ENCODE measurements around the gene ADAD2.
"Not testable (repeated sequence)": the region's sequence is repeated elsewhere in the genome, so short reads cannot be mapped to it uniquely, and the experiment has no call there.

Gene ADAD2

DNA sequence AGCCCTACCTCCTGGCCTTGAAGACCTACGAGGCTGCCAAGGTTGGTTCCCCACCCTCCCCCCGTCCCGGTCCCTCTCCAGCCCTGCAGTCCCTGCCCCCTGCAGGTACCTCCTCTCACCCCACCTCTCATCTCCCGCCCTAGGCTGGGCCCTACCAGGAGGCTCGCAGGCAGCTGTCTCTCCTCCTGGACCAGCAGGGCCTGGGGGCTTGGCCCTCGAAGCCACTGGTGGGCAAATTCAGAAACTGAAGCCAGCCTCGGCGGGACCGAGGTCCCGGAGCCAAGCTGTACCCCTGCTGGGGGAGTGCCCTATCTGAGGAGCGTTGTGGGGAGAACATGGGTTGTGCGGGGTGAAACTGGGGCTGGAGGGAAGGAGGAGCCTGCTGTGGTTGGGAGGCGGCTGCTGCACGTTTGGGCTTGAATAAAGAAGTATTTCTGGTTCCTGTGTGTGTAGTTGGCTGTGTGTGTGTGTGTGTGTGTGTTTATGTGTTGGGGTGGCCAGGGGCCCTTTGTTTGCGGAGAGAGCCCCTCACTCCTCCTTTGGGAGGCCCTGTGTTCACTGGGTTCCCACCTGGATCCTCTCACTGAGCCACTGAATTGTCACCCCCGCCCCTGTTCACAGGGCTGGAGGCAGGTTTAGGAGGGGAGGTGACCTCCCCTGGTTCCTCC is 5.9 kb downstream of the ADAD2 start:
- DNase-seq: no peak

DNA sequence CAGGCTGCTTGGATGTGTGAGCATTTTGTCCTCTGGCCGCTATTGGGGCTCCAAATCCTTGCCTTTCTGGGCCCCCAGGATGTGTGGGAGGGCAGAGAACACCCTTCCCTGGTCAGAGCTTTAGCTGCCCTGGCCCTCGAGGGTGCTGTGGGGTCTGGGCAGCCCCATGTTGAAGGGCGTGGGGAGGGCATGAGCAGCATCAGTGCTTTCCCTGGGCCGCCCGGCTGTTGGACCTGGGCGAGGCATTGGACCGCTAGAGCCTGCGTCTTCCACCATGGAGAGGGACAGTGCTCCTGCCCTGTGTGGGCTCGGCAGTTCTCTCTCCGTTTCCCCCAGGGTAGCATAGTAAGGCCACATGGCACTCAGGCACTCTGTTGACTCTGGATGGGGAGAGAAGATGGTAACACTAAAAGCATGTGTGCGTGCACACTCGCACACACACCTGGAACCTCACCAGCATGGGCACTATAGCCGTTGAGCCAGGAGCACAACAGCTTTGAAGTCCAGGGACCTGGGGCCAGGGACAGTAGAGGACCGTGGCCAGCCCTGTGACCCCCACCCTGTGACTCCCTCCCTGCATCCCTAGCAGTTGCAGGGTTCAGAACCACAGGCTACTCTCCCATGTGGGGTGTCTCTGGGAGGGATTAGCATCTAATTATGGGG is 6.6 kb downstream of the ADAD2 start:
- no peak for DNase-seq

DNA sequence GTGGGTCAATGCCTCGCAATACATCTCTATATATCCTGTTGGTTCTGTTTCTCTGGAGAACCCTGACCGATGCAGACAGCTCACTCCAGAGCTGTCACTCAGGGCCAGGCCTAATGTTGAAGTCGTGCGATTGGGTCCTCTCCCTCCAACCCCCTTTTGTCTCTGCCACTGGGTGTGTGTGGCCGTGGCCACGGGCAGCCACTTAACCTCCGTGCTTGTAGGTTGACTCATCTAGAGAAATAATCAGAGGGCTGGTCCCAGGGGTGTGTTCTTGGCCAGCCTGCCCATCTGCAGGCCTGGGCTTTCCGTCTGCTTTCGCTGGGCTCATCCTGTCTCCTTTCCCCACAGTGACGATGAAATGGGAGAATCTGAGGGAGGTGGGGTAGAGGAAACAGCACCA is 7.4 kb downstream of the ADAD2 start:
- no peak for DNase-seq

DNA sequence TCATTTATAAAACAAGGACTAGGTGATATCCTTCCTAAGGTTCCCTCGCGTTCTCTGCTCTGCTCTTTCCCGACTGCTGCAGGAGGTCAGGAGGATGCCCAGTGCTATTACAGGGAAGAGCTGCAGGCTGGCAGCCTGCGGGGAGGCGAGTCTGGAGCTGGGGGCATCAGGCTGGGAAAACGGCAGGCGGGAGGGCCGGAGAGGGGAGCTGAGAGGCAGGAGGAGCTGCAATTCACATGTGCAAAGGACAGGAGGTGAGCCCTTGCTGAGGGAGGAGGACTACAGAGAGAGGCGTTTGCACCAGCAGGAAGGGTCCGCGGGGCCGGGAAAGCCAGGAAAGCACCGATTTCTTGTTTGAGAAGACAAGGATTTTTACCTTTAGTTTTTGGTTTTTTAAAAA is 8.1 kb downstream of the ADAD2 start:
- no peak for DNase-seq

DNA sequence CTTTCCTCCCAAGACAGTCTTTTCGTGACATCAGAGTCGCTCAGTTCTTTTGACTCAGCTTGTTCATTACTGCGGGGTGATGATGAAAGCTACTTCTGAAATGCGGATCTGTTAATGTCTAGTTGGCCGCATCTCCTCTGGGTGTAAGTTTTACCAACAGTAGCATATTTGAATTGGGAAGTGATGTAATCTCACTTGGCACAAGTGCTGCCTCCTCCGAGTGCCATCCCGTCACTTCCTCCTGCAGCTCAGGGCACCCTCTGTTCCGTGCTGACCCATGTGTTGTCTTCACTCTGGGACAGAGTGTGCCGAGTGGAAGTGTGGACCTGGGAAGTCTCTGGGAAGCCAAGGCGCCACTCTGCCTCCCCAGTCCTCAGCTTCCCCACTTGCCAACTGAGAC is 8.9 kb downstream of the ADAD2 start:
- no peak for DNase-seq

DNA sequence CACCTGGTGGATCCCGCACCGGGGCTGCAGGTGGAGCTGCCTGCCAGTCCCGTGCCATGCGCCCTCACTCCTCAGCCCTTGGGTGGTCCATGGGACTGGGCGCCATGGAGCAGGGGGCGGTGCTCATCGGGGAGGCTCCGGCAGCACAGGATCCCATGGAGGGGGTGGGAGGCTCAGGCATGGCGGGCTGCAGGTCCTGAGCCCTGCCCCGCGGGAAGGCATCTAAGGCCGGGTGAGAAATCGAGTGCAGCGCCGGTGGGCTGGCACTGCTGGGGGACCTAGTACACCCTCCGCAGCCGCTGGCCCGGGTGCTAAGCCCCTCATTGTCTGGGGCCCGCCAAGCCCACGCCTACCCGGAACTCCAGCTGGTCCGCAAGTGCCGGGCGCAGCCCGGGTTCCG is 13.6 kb downstream of the ADAD2 start:
- DNase-seq: not testable (repeated sequence)

DNA sequence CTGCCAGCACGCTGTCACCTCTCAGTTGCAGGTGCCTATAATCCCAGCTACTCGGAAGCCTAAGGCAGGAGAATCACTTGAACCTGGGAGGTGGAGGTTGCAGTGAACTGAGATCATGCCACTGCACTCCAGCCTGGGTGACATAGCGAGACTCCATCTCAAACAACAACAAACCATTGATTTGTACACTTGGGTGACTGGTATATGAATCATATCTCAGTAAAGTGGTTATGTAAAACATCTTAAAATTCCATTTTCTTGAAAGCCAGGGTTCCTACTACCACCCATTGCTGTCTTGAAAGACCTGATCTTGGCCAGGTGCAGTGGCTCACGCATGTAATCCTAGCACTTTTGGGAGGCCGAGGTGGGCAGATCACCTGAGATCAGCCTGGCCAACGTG is 14.2 kb downstream of the ADAD2 start:
- DNase-seq: not testable (repeated sequence)

DNA sequence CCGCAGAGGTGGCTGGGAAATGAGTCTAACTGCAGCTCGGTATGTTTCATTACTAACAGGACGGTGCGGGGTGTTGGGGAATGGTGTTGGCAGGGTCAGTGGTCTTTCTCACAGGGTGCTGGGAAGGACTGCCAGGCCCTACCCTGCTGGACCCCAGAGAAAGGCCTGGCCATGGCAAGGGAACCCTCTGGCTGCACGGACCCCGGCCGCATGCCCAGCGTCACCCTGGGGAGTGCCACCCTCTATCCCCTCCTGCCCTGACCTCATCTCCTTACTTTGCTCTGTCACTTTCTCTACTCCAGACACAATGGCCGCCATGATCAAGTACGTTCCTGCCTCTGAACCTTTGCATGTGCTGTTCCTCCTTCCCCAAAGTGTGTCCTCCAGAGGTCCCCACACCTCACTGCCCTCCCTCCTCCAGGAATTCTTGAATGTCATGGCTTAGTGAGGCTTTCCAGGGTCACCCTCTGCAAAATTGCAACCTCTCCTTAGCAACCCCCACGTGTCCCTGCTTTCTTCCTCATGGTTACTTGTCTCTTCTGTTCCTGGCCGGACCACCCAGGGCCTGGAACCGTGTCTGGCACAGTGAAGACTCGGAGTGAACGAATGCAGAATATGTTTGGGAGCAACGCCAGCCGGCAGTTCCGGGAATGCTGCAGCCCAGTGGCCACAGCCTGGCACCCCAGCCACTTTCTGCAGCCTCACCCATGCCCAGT is 15.2 kb downstream of the ADAD2 start:
- no peak for DNase-seq

DNA sequence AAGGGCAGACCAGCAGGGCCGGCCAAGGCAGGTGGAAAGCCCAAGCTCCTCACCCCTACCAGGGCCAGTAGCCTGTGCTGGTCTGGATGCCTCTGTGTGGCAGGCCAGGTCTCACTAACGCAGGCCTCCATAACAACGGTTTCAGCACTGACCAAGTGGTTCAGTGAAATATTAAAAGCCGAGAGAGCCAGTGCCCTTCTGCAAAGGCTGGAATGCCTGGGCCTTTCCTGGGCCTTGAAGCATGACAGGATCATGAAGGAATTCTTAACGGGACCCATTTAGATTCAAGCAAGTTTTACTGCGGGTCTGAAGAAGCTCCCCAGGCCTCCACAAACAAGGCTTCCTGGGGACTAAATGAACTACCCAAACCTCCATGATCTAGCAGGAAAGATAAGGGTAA is 16.3 kb downstream of the ADAD2 start:
- DNase-seq: no peak

DNA sequence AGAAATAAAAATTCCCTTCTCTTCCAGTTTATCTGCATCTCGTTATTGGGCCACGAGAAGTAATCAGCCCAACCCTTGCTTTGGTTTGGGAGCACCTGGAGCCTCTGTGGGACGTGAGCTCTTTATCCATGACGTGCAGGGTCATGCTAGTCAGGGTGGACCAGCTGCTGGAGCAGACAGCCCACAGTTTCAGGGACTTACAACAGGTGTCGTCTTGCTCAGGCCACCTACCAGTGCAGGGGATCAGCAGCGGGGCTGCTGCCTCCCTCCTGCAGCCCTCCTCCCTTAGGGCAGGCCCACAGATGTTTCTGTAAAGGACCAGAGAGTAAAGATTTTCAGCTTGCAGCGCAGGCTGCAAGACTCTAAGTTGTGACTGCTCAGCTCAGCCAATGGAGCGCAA is 16.9 kb downstream of the ADAD2 start:
- DNase-seq: no peak

DNA sequence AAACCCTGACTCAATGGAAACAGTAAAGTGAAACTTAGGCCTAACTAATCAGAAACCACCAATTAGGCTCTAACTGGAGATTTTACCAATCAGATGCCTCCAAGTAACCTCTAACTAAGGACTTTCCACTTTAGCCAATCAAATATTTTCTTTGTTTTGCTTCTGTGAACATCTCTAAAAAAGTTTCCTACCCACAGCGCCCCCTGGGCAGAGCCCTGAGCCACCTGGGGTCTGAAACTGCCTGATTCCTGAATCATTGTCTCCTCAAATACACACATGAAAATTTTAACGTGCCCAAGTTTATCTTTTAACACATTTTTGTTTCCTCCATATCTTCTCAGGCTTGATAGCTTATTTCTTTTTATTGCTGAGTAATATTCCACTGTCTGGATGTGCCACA is 19.0 kb downstream of the ADAD2 start:
- DNase-seq: no peak

DNA sequence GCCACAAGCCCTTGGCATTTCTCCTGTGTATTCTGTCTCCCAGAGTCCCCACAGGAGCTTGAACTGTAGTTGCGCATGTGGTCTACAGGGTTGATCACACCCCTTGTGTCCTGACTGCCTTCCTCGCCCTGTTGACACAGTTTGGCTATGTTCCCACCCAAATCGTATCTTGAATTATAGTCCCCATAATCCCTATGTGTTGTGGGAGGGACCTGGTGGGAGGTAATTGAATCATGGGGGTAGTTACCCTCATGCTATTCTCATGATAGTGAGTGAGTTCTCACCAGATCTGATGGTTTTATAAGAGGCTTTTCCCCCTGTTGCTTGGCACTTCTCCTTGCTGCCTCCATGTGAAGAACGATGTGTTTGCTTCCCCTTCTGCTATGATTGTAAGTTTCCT is 21.2 kb downstream of the ADAD2 start:
- no peak for DNase-seq

DNA sequence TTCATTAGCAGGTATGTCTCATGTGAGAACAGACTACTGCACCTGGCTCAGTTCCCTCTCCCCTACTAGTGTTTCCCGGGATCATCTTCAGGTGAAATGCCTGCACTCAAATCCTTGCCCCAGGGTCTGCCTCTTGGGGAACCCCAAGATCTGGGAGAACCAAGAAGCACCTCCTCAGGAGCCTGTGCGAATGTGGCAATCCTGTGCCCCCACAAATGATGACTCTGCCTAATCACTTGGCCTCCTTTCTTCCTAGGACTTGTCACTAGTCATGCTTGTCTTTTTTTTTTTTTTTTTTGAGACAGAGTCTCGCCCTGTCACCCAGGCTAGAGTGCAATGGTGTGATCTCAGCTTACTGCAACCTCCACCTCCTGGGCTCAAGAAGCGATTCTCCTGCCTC is 21.7 kb downstream of the ADAD2 start:
- DNase-seq: no peak

DNA sequence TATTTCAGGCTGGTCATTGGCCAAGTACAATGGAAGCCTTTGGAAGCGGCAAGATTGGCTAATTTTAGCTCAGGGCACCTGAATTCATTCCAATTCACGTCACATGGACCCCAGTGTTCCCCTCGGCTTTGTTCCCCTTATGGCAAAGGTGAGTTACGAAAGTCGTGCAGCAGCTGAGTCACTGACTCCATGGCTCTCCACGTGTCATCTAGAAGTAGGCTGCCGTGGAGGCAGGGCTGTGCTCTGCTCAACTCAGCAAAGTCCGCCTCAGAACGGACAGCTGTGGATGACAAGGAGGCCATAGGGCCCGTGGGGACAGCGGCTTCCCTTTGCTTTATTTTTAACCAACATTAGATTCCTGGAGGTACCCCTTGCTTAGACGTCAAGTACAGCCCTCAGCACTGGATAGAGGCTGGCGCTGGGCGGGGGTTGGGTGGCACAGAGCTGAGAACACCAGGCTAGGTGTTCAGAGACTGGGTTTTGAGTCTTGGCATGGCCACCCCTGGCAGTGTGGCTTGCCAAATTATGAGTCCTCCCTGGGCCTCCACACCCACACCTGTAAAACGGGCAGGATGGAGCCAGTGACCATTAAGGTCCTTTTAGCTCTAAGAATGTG is 23.6 kb downstream of the ADAD2 start:
- no peak for DNase-seq

DNA sequence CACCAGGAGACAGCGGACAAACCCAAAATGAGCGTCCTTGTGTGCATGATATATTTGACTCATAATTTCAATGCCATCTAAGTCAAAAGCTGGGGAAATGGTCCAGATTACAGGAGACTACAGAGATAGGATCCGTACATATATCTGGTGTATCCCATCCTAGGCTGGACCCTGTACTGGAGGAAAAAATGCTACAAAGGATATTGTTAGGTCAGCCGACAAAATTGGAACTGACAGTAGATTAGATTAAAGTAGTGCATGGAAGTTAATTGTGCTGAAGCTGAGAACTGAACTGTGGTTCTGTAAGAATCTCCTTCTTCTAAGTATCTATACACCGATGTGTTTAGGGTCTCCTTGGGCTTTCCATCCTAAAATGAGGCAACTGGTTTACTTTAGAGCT is 24.6 kb downstream of the ADAD2 start:
- no peak for DNase-seq

DNA sequence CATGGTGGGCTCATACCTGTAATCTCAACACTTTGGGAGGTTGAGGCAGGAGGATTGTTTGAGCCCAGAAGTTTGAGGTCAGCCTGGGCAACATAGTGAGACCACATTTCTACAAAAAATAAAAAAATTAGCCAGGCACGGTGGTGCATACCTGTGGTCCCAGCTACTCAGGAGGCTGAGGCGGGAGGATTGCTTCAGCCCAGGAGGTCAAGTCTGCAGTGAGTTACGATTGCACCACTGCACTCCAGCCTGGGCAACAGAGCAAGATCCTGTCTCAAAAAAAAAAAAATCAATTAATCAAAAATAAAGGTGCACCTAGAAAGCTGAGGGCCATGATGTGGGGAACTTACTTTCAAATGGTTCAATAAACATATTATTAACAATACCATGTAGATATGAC is 25.2 kb downstream of the ADAD2 start:
- not testable (repeated sequence) for DNase-seq

DNA sequence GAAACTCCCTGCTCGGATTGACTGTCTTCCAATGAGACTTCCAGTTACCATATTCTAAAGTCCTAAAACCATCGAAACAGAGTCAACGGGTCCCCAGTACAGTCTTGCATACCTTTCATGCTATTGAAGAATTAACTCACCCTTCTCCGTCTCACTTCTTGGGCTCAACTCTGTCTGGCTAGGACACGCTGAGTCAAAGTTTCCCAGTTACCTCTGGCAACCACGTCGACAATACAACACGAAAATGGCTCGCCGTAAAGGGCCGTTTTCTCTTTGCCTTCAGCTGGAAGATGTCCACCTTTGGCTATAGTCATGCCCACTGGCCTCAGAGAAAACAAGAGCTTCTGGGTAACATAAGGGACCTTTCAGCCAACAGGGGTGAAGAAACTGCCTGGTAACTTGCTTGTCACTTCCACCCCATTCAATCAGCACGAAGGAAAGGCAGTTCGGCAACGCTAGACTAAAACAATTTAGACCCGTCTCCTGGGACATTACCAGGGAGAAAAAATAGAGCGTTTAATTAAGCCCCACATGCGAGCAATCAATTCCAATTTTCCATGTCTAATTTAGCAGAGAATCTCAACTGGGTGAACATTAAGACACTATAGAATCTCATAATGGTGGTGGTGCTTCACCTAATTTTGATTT is 27.3 kb downstream of the ADAD2 start:
- no peak for DNase-seq

DNA sequence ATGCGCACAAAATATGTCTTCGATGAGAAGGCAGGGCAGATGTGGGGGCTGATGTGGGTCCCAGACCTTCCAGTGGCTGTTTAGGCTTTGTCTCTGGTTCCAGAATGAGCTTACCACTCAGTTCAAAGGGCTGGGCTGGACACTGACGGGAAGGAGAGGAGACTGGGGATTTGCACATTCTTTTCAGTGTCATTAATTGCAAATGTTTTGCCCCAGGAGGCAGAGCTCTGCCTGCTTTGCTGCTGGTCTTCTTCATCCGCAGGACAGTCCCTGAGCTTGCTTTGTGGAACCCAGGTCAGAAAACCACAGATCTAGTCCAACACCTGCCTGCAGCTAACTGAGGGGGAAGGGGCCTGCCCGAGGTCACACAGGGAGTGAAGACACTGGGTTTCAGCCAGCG is 28.0 kb downstream of the ADAD2 start:
- no peak for DNase-seq

DNA sequence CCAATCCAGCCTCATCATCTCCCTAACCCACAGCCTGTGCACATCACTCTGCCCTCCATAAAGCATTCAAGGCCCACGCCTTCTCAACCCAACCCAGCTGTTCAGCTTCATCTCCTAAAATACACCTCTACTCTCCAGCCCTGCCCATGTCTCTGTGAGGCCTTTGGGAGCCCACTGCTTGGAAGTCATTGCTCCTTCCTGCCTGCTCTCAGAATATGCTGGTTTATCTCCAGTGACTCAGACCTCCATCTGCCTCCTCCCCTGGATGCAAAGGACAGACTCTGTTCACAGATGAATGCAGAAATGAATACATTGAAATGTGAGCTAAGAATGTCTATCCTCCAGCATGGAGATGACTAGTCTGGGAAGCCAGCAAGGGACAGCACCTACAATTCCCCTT is 29.9 kb downstream of the ADAD2 start:
- no peak for DNase-seq

DNA sequence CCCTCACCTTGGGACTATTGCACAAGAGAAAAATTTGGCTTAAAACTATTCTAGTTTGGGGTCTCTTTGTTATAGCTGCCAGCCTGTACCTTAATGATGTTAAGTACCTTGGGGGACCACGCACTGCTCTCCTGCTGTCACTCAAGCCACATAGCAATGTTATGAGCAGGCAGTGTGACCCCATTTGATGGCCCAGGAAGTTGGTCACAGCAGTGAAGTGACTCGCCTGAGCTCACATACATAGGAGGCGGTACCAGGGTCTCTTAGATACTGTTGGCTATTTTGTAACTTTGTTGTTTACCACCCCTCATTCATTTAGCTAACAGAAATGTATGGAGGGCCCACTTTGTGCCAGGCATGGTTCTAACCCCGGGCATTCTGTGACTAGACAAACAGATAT is 32.5 kb downstream of the ADAD2 start:
- DNase-seq: no peak

DNA sequence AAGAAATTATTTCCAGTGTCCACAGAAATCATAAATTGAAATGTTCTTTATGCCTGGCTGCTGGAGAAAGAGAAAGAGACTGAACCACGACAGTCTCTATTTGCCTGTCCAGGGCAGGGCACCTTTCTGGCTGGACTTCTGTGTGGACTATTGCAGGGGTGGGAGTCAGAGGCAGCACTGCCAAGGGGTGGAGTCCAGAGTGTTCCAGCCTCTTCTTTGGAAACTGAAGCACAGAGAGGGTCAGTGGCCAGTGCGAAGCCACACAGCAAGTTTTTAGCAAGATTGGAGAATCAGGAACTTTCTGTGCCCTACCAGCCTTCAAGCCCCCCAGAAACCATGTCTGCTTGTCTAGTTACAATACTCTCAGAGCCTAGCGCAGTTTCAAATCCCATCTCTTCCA is 33.6 kb downstream of the ADAD2 start:
- DNase-seq: no peak

DNA sequence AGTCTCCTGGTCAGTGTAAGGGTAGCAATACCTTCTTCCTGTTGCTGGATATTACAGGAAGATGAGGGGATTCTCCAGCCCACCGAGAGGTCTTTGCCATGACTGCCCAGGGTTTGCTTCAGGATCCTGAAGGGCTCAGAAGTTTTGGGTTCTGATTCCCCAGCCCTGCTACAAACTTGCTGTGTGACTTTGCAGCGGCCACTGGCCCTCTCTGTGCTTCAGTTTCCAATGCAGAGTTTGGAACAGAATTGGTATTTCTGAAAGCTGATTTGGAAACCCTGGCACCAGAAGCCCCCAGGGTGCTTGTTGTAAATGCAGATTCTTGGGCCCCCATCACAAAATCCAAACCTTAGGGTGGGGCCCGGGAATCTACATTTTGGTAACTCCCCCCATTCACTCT is 34.2 kb downstream of the ADAD2 start:
- no peak for DNase-seq

DNA sequence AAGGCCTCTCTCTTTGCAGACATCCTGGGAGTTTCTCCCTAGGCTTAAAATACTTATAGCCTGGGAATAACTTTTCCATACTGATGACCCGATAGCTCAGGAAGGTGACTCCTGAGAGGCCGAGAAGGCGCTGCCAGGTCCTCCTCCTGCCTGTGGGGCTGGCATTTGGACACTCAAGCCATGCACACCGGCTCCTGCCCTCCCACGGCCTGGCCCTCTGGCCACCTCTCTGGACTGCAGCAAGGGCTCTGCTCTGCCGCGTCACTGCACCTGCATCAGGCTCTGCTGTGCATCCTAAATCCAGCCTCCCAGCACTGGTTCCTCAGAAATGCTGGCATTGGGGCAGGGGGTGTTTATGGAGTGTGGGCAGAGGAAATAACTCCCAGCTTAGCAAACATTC is 34.6 kb downstream of the ADAD2 start:
- no peak for DNase-seq

DNA sequence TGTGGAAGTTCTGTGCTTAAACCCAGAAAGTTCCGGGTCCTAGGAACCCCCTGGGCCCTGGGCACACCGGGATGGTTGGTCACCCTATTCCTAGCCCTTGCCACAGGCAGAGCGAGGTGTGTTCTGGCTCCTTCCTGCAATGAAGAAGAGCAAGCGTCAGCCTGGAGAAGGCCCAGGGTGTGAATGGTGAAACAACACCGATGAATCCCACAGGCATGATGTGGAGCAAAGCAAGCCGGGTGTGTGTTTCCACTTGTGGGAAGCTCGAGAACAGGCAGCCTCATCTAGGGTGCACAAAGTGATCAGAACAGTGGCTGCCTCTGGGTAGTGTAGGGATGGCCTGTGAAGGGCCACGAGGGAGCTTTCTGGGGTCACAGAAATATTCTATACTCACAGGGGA is 35.1 kb downstream of the ADAD2 start:
- no peak for DNase-seq
